GM21737 (cell line): ENCODE results near the gene PAM16.
A peak's percentile ranks its signal among the peaks of the same experiment; 100 is the strongest.

Experiments
- ATAC-seq: cut with Tn5 transposase; IDR thresholded peaks from one replicate; pipeline ENCODE4 v1.9.1; 2021; ENCODE audit warnings: mild to moderate bottlenecking, moderate library complexity; ENCODE audit not compliant: unreplicated experiment

PAM16 gene

DNA sequence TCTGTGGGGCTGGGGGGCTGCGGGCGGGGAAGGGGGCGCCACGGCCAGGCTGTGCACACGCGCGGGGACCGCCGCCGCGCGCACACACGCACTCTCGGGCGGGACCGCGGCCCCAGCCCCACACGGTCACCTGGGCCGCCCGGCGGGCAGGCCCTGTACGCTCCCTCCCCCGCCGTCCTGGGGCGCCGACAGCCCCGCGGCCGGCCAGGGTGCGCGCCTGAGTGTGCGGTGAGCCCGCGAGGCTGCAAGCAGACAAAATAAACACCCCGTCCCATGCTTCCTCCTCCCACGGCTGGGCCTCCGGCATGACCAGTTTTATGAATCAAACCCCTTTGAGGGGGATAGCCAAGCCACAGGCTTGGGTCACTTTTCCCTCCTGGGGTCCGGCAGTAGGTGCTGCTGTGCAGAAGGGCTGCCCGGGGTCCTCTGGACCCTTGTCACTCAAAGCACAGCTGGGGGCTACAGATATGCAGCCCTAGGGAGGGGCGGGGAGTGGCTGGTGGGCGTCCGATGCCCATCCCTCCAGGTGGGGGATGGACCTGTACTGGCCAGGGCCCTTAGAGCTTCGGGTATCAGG lies 21.0 kb upstream of the PAM16 start:
- ATAC-seq: peak; percentile 14

DNA sequence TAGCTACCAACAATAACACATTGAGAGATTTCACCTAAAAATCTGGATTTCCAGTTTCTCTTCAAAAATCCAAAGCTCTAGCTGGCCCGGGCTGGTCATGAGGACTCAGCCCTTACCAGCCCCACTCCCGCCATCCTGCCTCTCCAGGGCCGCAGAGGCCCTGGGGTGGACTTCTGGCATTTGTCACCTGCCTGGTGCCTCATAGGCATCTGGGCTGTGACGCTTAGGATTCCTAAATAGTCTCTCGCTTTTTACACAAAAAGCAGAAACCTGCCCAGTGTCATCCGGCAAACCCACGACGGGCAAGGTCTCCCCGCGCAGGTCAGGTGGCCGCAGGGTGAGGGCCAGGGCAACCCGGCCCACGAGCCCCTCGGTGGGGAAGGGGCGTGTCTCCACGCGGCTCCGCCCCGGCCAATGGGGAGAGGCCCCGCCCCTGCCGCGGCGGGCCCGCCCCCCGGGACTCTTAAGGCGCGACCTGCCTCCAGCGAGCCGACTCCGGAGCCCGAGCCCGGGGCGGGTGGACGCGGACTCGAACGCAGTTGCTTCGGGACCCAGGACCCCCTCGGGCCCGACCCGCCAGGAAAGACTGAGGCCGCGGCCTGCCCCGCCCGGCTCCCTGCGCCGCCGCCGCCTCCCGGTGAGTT lies 20.4 kb upstream of the PAM16 start, which contains the start of gene VASN:
Gene VASN (plus strand): TSS at position 492 of the 644 bp plus-strand sequence. CDS start 9,030 bp downstream, outside the sequence.
- peak; percentile 51 for ATAC-seq

- ATAC-seq: no peak
These were observed 19.6 kb upstream of the PAM16 start for GRCh38 chr16:4370570-4371356.

DNA sequence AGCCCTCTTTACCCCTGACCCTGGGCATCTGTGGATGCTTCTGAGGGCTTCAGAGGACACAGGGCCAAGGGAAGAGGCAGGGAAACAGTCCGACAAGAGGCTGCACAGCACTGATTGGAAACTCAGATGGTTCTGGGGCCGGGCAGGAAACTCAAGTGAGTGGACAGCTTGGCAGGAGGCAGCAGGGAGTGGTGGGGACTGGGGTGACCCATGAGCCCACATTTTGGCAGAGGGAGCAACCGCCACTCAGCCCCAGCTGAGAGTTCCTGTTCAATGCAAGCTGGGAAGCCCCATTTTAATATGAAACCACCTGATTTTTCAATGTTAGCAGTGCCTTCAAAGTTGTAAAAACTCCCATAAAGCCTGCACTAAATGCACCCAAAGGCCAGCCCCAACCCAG lies 19.0 kb upstream of the PAM16 start:
- no peak for ATAC-seq

DNA sequence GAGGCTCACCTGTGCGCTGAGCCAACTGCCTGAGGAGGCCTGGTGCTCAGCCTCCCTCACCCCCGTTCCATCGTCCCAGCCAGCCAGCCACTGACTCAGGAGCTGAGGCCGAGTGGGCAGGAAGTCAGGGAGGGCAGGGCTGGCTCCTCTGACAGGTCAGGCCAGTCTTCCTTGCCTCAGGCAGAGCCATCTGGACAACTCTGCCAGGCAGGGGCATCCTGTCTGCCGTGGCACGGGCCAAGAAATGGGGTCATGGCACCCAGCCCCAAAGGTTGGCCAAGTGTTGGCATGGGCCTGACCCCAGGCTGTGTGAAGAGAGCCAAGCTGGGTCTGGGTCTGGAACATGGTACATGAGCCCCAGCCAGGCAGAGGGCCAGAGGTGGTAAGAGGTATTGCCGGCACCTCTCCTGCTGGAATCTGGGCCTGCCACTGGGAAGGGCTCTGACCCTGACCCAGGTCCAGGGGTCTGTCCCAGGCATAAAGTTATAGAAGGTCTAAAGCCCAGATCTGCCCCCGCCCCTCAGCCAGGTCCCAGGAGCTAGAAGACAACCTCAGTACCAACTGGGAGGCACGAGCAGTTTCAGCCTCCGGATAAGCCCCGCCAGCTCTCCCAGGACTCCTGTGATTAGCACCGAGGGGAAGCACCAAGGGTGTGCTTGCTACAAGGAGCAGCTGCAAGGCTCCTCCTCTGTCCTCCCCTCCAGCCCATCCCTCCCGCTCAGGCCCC lies 18.0 kb upstream of the PAM16 start:
- ATAC-seq: no peak

- no peak for ATAC-seq
These were observed 16.3 kb upstream of the PAM16 start for GRCh38 chr16:4367393-4367856.

GRCh38 chr16:4366016-4366415 lies 14.9 kb upstream of the PAM16 start:
- ATAC-seq: no peak

- ATAC-seq: no peak
These were observed 14.5 kb upstream of the PAM16 start for GRCh38 chr16:4365615-4366014.

GRCh38 chr16:4365014-4365406 lies 13.9 kb upstream of the PAM16 start:
- ATAC-seq: no peak

GRCh38 chr16:4364196-4365013 lies 13.3 kb upstream of the PAM16 start:
- no peak for ATAC-seq

DNA sequence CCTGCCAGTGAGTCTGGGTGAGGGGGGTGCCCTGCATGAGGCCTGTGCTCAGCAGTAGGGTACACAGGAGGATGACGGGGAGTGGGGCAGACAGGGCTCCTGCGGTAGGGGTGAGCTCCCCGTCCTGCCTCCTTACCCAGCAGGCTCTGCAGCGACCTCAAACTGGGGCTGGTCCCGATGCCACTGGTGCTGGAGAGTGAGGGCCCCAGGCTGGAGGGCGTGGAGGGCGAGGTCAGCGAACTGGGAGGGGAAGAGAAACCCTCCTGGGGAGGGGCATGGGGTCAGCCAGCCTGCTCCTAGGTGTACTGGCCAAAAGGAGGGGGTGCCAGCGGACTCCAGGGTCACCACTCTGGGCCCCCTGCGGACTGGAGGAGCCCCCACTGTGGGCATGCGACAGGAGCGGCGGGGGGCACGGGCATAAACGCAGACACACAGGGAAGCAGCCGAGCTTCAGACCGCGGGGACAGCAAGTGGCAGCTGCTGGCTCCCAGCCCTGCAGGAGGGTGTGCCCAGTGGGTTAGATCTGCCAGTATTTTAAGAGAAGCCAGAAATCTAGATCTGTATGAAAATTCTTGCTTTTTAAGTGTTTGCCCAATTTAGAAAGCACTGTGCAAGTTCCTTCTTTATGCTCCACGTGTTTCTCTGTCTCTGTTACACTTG lies 11.5 kb upstream of the PAM16 start:
- no peak for ATAC-seq

DNA sequence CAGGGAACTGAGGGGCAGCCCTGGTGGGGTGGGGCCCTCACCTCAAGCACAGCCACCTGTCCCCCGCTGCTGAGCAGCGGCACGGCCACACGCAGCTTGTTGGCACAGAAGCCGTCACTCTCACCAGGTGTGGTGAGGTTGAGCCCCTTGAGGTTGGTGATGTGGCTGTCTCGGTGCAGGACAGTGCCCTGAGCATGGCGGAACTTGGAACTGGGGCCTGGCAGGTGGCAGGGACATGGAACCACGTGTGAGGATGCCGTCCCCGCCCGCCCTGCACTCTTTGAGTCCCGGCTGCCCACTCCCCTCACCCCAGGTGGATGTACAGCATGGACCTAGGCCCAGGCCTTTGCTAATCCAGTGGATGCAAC lies 10.8 kb upstream of the PAM16 start:
- no peak for ATAC-seq

- no peak for ATAC-seq
These were observed 10.2 kb upstream of the PAM16 start for GRCh38 chr16:4361033-4361943.

DNA sequence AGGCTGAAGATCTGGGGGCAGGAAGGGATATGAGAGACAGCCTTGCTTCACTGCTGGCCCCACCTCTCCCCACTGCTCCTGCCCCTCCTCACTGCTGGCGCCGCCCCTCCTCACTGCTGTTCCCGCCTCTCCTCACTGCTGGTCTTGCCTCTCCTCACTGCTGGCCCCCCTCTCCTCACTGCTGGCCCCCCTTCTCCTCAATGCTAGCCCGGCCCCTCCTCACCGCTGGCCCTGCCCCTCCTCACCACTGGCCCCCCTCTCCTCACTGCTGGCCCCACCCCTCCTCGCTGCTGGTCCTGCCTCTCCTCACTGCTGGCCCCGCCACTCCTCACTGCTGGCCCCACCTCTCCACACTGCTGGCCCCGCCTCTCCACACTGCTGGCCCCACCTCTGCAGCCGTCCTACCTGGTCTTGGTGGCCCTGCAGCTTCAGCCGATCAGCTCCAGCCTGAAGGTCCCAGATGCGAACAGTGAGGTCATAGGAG lies 9.5 kb upstream of the PAM16 start:
- no peak for ATAC-seq

- no peak for ATAC-seq
These were observed 8.8 kb upstream of the PAM16 start for GRCh38 chr16:4359914-4360313.

GRCh38 chr16:4358831-4359561 lies 7.9 kb upstream of the PAM16 start:
- ATAC-seq: no peak

- no peak for ATAC-seq
These were observed 7.1 kb upstream of the PAM16 start for GRCh38 chr16:4358236-4358635.

GRCh38 chr16:4356820-4357219 lies 5.7 kb upstream of the PAM16 start:
- no peak for ATAC-seq
